NCI-H1048 (cell line): Measurements from ENCODE around the gene ATG7.
"Not testable (repeated sequence)": the region's sequence is repeated elsewhere in the genome, so short reads cannot be mapped to it uniquely, and the experiment has no call there.

Experiments
- DNase-seq: peaks from one replicate; lab custom pipeline; 2025; lab: John Stamatoyannopoulos, UW

ATG7 gene

GRCh38 chr3:11568503-11569155 is 296.4 kb downstream of the ATG7 start:
- DNase-seq: no peak

GRCh38 chr3:11569156-11569741 is 297.1 kb downstream of the ATG7 start:
- DNase-seq: no peak

GRCh38 chr3:11570251-11570650 is 298.1 kb downstream of the ATG7 start:
- no peak for DNase-seq

GRCh38 chr3:11570789-11571495 is 298.7 kb downstream of the ATG7 start:
- no peak for DNase-seq

GRCh38 chr3:11572660-11573059 is 300.5 kb downstream of the ATG7 start:
- not testable (repeated sequence) for DNase-seq

- DNase-seq: no peak
Measured at GRCh38 chr3:11574981-11575669, 302.9 kb downstream of the ATG7 start.

GRCh38 chr3:11575677-11576076 is 303.5 kb downstream of the ATG7 start:
- no peak for DNase-seq

- no peak for DNase-seq
Measured at GRCh38 chr3:11576453-11576852, 304.3 kb downstream of the ATG7 start.

GRCh38 chr3:11578169-11578568 is 306.0 kb downstream of the ATG7 start:
- DNase-seq: no peak

GRCh38 chr3:11580645-11581044 is 308.4 kb downstream of the ATG7 start:
- no peak for DNase-seq

GRCh38 chr3:11581237-11582190 is 309.3 kb downstream of the ATG7 start:
- DNase-seq: no peak

- DNase-seq: no peak
Measured at GRCh38 chr3:11582191-11582968, 310.2 kb downstream of the ATG7 start.

GRCh38 chr3:11583235-11583634 is 311.0 kb downstream of the ATG7 start:
- DNase-seq: no peak

- DNase-seq: no peak
Measured at GRCh38 chr3:11583638-11584046, 311.4 kb downstream of the ATG7 start.

- DNase-seq: no peak
Measured at GRCh38 chr3:11584570-11584969, 312.4 kb downstream of the ATG7 start.

GRCh38 chr3:11587766-11588165 is 315.6 kb downstream of the ATG7 start:
- no peak for DNase-seq

- no peak for DNase-seq
Measured at GRCh38 chr3:11588338-11588737, 316.1 kb downstream of the ATG7 start.

GRCh38 chr3:11588755-11589154 is 316.6 kb downstream of the ATG7 start:
- DNase-seq: no peak

- no peak for DNase-seq
Measured at GRCh38 chr3:11589706-11590105, 317.5 kb downstream of the ATG7 start.

- DNase-seq: no peak
Measured at GRCh38 chr3:11591002-11591355, 318.8 kb downstream of the ATG7 start.
